ENCODE data around the gene PTPN14. TPM values are rescaled to one million over a fixed set of nuclear protein-coding genes. Genes with fewer than 3 reads are reported as not detected.

The PTPN14 gene
- total and polyA plus RNA-seq, 2 experiments from 2014 or later, result 18.7 to 70.2 TPM

GRCh38 chr1:214328770-214329469 is 222.5 kb downstream of the PTPN14 start:
- DNase-seq (ENCODE audit: low spot score) (peak; percentile 92), ATAC-seq (peak; percentile 84)
- TF ChIP-seq POLR2AphosphoS5 (IDR thresholded peaks at IDR 0.05; ENCODE audit: low read depth), result no peak
- no peak for TF ChIP-seq EZH2 (IDR thresholded peaks at IDR 0.05; ENCODE audit: low read depth, unreplicated experiment)
- TF ChIP-seq CTCF (conservative IDR thresholded peaks at IDR 0.05; ENCODE audit: low read depth in 2 of 2), result peak; percentile 84 to 99
- TF ChIP-seq CREB1 (CRISPR knock-in tag; IDR thresholded peaks at IDR 0.05; ENCODE audit: low read depth), result no peak
- no peak for TF ChIP-seq EZH2phosphoT487 (IDR thresholded peaks at IDR 0.05; ENCODE audit: unreplicated experiment)
- Mint-ChIP-seq H3K4me1 (peaks cover 9% of the 10 kb centered on the region; the same call in 2 of the 3 replicates), H3K4me3 (no peak overlapping the region), H3K9me3 (no peaks in the 10 kb centered on the region), H3K36me3 (ENCODE audit: low read depth) (no peaks in the 10 kb centered on the region), H3K27me3 (ENCODE audit: insufficient read depth, low read depth, poor library complexity) (peaks cover 17% of the 10 kb centered on the region), H3K27ac (no peak overlapping the region)
- Histone ChIP-seq H3K9me2 (ENCODE audit: insufficient read depth) (no peaks in the 10 kb centered on the region), H3K4me1 (ENCODE audit: insufficient read depth) (peaks cover 3% of the 10 kb centered on the region; the same call in 1 of the 2 replicates), H3K36me3 (ENCODE audit: insufficient read depth) (no peaks in the 10 kb centered on the region), H3F3A (replicated peaks; ENCODE audit: low read depth) (no peaks in the 10 kb centered on the region; the same call in 1 of the 2 replicates), H3K4me3 (no peak overlapping the region), H3K27ac (ENCODE audit: low read depth) (no peak overlapping the region), H3K27me3 (ENCODE audit: insufficient read depth) (no peaks in the 10 kb centered on the region), H3K79me2 (replicated peaks; ENCODE audit: insufficient read depth) (no peaks in the 10 kb centered on the region), H2AFZ (no peak overlapping the region), H3K4me2 (no peak overlapping the region), H4K20me1 (replicated peaks; ENCODE audit: insufficient read depth) (no peaks in the 10 kb centered on the region)

GRCh38 chr1:214327514-214327913 is 223.9 kb downstream of the PTPN14 start:
- Mint-ChIP-seq H3K4me3 (no peak overlapping the region), H3K9me3 (no peaks in the 10 kb centered on the region), H3K27me3 (ENCODE audit: insufficient read depth, low read depth, poor library complexity) (peaks cover 15% of the 10 kb centered on the region), H3K27ac (no peak overlapping the region), H3K36me3 (ENCODE audit: low read depth) (no peaks in the 10 kb centered on the region), H3K4me1 (peaks cover 4% of the 10 kb centered on the region; the same call in 2 of the 3 replicates)
- ATAC-seq, result no peak
- Histone ChIP-seq H2AFZ (no peak overlapping the region), H3F3A (replicated peaks; ENCODE audit: low read depth) (no peaks in the 10 kb centered on the region; the same call in 1 of the 2 replicates), H3K27ac (ENCODE audit: low read depth) (no peak overlapping the region), H3K4me3 (no peak overlapping the region), H4K20me1 (replicated peaks; ENCODE audit: insufficient read depth) (no peaks in the 10 kb centered on the region), H3K27me3 (ENCODE audit: insufficient read depth) (no peaks in the 10 kb centered on the region), H3K4me1 (ENCODE audit: insufficient read depth) (0 out of 2 replicates have a peak, but pooled peaks cover 3% of the 10 kb centered on the region), H3K9me2 (ENCODE audit: insufficient read depth) (no peaks in the 10 kb centered on the region), H3K4me2 (no peak overlapping the region), H3K79me2 (replicated peaks; ENCODE audit: insufficient read depth) (no peaks in the 10 kb centered on the region), H3K36me3 (ENCODE audit: insufficient read depth) (no peaks in the 10 kb centered on the region)
- TF ChIP-seq EZH2 (IDR thresholded peaks at IDR 0.05; ENCODE audit: low read depth, unreplicated experiment) (no peak), ZNF114 (CRISPR knock-in tag; IDR thresholded peaks at IDR 0.05) (no peak), CTCF (conservative IDR thresholded peaks at IDR 0.05; ENCODE audit: low read depth in 2 of 2) (no peak), EZH2phosphoT487 (IDR thresholded peaks at IDR 0.05; ENCODE audit: unreplicated experiment) (no peak)
- no peak for DNase-seq (ENCODE audit: low spot score)

Data from GM23338 (cell line).